GM12865 (cell line): ENCODE results near the gene APLP1.
"Not testable (repeated sequence)": the region's sequence is repeated elsewhere in the genome, so short reads cannot be mapped to it uniquely, and the experiment has no call there.

Experiments used
- DNase-seq: peaks from one replicate; pipeline ENCODE4 v3.0.0; 2010; ENCODE audit warnings: low read depth
- H3K4me3 ChIP-seq: 2 replicates; pipeline ENCODE4 v1.5.1; 2011; ENCODE audit warnings: mild to moderate bottlenecking, low read depth, low read length, control low read depth
- CTCF ChIP-seq: IDR thresholded peaks from 2 replicates; pipeline ENCODE4 v1.5.1; 2011; ENCODE audit warnings: low read length, control low read depth, low read depth, inconsistent platforms; ENCODE audit not compliant: insufficient read depth; ENCODE audit errors: missing control alignments

APLP1 gene

GRCh38 chr19:35887197-35887596 lies 18.8 kb downstream of the APLP1 start:
- no peak overlapping the region for H3K4me3 ChIP-seq
- no peak for TF ChIP-seq CTCF
- DNase-seq: no peak

GRCh38 chr19:35888398-35888797 lies 20.0 kb downstream of the APLP1 start:
- no peak for TF ChIP-seq CTCF
- DNase-seq: no peak

GRCh38 chr19:35889370-35890112 lies 21.2 kb downstream of the APLP1 start:
- no peak for TF ChIP-seq CTCF
- H3K4me3 ChIP-seq: no peak overlapping the region
- no peak for DNase-seq

More at GRCh38 chr19:35888398-35888797, 20.0 kb downstream of the APLP1 start:
- H3K4me3 ChIP-seq: no peak overlapping the region

- H3K4me3 ChIP-seq: no peak overlapping the region
- no peak for TF ChIP-seq CTCF
- no peak for DNase-seq
Measured at GRCh38 chr19:35890113-35890650, 21.8 kb downstream of the APLP1 start.

GRCh38 chr19:35891819-35892218 lies 23.4 kb downstream of the APLP1 start:
- DNase-seq: not testable (repeated sequence)

GRCh38 chr19:35894342-35894741 lies 26.0 kb downstream of the APLP1 start:
- no peak for DNase-seq
- no peak for TF ChIP-seq CTCF
- H3K4me3 ChIP-seq: no peak overlapping the region

More at GRCh38 chr19:35891819-35892218, 23.4 kb downstream of the APLP1 start:
- not testable (repeated sequence) for H3K4me3 ChIP-seq

GRCh38 chr19:35895911-35896642 lies 27.7 kb downstream of the APLP1 start:
- no peak for DNase-seq
- no peak for TF ChIP-seq CTCF

More at GRCh38 chr19:35895911-35896642, 27.7 kb downstream of the APLP1 start:
- H3K4me3 ChIP-seq: no peak overlapping the region
